Rectal smooth muscle tissue (tissue), 1 donor: Measurements from ENCODE around the gene FMNL2.

ENCODE experiments used
- H3K27ac ChIP-seq: one replicate; pipeline ENCODE4 v1.7.0; 2013; ENCODE audit warnings: low read depth, low read length, inconsistent platforms
- H3K27me3 ChIP-seq: one replicate; pipeline ENCODE4 v1.7.0; 2013; ENCODE audit warnings: low read length; ENCODE audit not compliant: control insufficient read depth, insufficient read depth
- H3K36me3 ChIP-seq: one replicate; pipeline ENCODE4 v1.7.0; 2013; ENCODE audit warnings: low read length; ENCODE audit not compliant: control insufficient read depth, insufficient read depth
- H3K4me1 ChIP-seq: one replicate; pipeline ENCODE4 v1.7.0; 2013; ENCODE audit warnings: low read length; ENCODE audit not compliant: control insufficient read depth, insufficient read depth
- H3K4me3 ChIP-seq: one replicate; pipeline ENCODE4 v1.7.0; 2013; ENCODE audit warnings: low read length
- H3K9ac ChIP-seq: one replicate; pipeline ENCODE4 v1.7.0; 2013; ENCODE audit warnings: low read length

The FMNL2 gene

DNA sequence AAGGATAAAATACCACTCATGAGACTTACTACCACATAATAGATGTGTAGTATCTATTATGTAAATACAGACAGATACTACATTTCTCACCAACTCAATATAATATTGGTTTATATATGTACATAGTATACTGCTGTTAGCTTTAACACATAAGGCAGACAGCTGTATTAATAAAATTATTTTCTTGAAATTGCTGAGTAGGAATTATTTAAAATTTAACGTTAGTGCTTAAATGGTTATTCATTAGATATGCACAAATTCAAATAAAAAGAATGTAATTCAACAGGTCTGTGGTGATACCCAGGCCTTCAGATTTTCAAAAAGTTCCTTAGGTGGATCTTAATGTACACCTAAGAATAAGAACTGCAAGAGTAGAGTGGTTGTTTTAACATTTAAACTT is 323.2 kb downstream of the FMNL2 start:
- Histone ChIP-seq H3K27me3 (no peaks in the 10 kb centered on the region), H3K4me1 (no peaks in the 10 kb centered on the region), H3K36me3 (peaks cover 12% of the 10 kb centered on the region), H3K9ac (no peak overlapping the region), H3K27ac (no peak overlapping the region), H3K4me3 (no peak overlapping the region)

DNA sequence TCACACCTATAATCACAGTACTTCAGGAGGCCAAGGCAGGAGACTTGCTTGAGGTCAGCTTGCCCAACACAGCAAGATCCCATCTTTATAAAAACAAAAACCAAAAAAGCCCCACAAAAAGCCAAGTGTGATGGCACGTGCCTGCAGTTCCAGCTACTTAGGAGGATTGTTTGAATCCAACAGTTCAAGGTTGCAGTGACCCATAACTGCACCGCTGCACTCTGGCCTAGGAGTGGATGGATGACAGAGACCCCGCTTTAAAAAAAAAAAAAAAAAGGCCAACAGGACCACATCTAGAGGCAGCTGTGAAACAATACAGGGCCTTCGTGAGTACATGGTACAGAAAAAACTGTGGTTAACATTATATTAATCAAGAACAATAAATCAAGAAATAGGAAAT is 326.1 kb downstream of the FMNL2 start:
- H3K9ac ChIP-seq, result no peak overlapping the region

DNA sequence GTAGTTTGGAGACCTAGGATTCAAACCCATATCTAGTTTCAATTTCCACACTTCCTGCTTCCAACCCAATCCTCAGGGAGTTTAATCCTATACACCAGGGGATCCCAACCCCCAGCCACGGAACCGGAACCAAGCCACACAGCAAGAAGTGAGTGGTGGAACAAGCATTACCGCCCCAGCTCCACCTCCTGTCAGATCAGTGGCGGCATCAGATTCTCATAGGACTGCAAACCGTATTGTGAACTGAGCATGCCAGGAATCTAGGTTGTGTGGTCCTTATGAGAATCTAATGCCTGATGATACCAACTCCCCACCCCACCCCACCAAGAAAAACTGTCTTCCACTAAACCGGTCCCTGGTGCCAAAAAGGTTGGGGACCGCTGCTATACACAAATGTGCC is 329.8 kb downstream of the FMNL2 start:
- no peaks in the 10 kb centered on the region for H3K4me1 ChIP-seq
- peaks cover 20% of the 10 kb centered on the region for H3K36me3 ChIP-seq
- H3K9ac ChIP-seq, result no peak overlapping the region
- H3K27me3 ChIP-seq, result no peaks in the 10 kb centered on the region
- H3K4me3 ChIP-seq, result no peak overlapping the region
- no peak overlapping the region for H3K27ac ChIP-seq

More for the DNA sequence above, 326.1 kb downstream of the FMNL2 start:
- H3K27ac ChIP-seq, result no peak overlapping the region
- H3K4me1 ChIP-seq, result no peaks in the 10 kb centered on the region
- H3K36me3 ChIP-seq, result peaks cover 18% of the 10 kb centered on the region
- no peaks in the 10 kb centered on the region for H3K27me3 ChIP-seq
- no peak overlapping the region for H3K4me3 ChIP-seq

DNA sequence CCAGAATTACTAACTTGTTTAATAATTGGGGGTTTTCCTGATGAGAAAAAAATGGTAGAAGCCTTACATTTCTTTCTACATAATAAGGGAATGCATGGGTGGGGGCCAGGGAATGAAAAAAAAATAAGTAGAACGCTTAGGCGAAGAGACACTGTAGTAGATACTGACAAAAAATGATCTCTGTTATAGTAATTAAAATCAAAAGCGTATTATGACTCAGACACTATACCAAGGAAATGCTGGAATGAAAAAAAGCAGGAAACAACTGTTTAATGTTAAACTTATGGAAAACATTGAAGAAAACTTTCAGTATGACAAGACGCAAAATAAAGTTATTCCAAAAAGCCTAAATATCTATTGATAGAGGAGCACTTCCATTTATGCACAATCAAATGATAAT is 339.4 kb downstream of the FMNL2 start:
- H3K9ac ChIP-seq, result no peak overlapping the region
- no peak overlapping the region for H3K4me3 ChIP-seq
- peaks cover 12% of the 10 kb centered on the region for H3K36me3 ChIP-seq
- H3K4me1 ChIP-seq, result no peaks in the 10 kb centered on the region
- no peak overlapping the region for H3K27ac ChIP-seq
- H3K27me3 ChIP-seq, result no peaks in the 10 kb centered on the region

DNA sequence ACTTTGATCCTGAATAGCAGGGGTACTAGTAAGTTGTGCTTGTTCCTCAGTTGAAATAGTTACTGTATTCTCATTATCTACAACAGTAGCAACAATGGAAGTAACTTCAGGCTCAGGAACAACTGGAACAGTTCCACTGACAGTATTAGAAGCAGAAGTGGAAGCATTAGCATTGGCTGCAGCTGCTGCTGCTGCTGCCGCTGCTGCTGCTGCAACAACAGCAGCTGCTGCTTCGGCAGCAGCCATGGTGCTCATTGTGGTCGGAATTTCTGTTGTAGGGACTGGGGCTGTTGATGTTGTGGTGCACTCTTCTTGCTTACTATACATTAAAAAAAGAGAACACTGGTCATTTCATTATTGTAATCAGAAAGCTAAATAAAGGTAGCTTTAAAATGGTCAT is 341.5 kb downstream of the FMNL2 start:
- no peaks in the 10 kb centered on the region for H3K27me3 ChIP-seq
- no peaks in the 10 kb centered on the region for H3K4me1 ChIP-seq
- H3K4me3 ChIP-seq, result no peak overlapping the region
- H3K9ac ChIP-seq, result no peak overlapping the region
- H3K27ac ChIP-seq, result no peak overlapping the region
- peaks cover 12% of the 10 kb centered on the region for H3K36me3 ChIP-seq

DNA sequence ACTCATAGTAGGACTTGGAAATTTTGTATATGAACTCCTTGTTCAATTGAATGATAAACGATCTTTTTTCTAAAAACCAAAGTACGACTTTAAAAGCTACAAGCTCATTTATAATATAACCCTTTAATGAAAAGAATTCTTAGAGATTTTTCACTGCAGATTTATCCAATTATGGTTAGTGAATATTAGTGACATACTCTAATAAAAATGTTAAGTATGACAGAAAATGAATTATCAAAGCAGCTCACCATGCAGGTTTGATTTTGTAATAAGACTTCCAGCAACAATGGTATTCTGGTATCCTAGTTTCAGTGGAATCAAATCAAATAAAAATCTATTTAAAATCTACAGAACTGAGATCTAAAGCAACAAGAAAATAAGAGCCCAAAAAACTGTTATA is 343.8 kb downstream of the FMNL2 start:
- Histone ChIP-seq H3K27ac (no peak overlapping the region), H3K36me3 (peaks cover 7% of the 10 kb centered on the region), H3K4me3 (no peak overlapping the region), H3K9ac (no peak overlapping the region), H3K4me1 (no peaks in the 10 kb centered on the region), H3K27me3 (no peaks in the 10 kb centered on the region)

DNA sequence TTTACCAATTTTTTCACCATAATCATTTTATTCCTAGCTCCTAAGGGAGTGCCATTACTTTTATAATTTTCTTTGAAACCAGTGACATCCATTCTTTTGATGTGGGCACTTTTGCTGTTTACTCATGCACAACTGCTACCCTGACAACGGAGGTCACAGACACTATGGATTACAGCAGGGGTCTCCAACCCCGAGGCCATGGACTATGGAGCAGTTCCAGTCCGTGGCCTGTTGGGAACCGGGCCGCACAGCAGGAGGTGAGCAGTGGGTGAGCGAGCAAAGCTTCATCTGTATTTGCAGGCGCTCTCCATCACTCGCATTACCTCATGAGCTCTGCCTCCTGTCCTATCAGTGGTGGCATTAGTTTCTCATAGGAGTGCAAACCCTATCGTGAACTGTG is 347.7 kb downstream of the FMNL2 start:
- Histone ChIP-seq H3K36me3 (no peaks in the 10 kb centered on the region), H3K4me3 (no peak overlapping the region), H3K27me3 (no peaks in the 10 kb centered on the region), H3K9ac (no peak overlapping the region), H3K27ac (no peak overlapping the region), H3K4me1 (no peaks in the 10 kb centered on the region)

DNA sequence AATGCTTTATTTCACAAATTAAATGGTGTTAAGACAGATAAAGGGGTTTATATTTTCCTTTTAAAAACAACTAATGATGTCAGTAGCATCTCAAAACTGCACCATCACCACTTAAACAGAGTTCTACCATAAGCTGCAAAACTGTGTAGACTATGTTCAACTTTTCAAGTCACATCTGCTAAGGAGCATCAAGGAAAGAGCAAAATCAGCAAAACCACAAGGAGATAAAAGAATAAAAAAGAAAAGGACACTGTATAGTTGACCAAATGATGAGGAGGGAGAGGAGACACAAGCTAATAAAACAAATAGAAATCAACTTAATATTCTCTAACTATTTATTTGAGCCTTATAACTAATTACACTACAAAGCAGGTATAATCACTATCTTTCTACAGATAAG is 348.4 kb downstream of the FMNL2 start:
- no peak overlapping the region for H3K4me3 ChIP-seq
- H3K36me3 ChIP-seq, result no peaks in the 10 kb centered on the region
- no peaks in the 10 kb centered on the region for H3K27me3 ChIP-seq
- H3K9ac ChIP-seq, result no peak overlapping the region
- H3K27ac ChIP-seq, result no peak overlapping the region
- H3K4me1 ChIP-seq, result no peaks in the 10 kb centered on the region

DNA sequence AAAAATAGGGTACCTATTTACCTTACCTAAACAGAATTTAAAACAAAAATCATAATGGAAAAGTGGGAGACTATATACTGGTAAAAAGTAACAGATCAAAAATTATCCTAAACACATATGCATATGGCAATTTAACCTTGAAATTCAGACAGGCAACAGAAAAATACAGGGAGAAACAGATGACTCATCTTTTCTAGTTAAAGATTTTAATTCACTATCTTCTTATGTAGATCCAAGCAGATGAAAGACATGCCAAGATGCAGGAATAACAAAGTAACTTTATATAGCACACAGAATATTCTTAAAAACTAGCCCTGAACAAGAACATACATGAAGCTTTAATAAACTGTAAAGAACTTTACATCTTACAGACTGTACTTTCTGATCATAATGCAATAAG is 351.3 kb downstream of the FMNL2 start:
- H3K36me3 ChIP-seq, result no peaks in the 10 kb centered on the region

DNA sequence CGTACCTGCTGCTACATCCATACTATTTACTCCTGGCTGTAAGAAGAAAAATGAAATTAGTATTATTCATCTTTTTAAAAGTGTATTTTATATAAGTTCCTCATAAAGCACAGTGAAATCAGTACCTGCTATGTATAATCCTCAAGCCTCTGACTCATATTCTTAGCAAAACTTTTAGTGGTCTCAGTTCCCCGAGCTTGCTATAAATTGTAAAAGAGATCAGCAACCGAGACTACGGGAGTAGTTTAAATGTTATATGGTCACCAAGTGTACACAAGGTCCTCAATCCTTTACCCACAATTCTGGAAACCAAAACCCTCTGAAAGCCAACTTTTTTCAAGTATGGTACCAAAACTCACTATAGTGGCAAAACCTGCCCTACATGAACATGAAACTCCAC is 358.1 kb downstream of the FMNL2 start:
- no peak overlapping the region for H3K27ac ChIP-seq
- H3K36me3 ChIP-seq, result no peaks in the 10 kb centered on the region
- no peak overlapping the region for H3K4me3 ChIP-seq
- H3K9ac ChIP-seq, result no peak overlapping the region
- H3K27me3 ChIP-seq, result no peaks in the 10 kb centered on the region
- no peaks in the 10 kb centered on the region for H3K4me1 ChIP-seq

More for the DNA sequence above, 351.3 kb downstream of the FMNL2 start:
- H3K27ac ChIP-seq, result no peak overlapping the region
- no peaks in the 10 kb centered on the region for H3K27me3 ChIP-seq
- no peak overlapping the region for H3K9ac ChIP-seq
- no peak overlapping the region for H3K4me3 ChIP-seq
- H3K4me1 ChIP-seq, result no peaks in the 10 kb centered on the region

DNA sequence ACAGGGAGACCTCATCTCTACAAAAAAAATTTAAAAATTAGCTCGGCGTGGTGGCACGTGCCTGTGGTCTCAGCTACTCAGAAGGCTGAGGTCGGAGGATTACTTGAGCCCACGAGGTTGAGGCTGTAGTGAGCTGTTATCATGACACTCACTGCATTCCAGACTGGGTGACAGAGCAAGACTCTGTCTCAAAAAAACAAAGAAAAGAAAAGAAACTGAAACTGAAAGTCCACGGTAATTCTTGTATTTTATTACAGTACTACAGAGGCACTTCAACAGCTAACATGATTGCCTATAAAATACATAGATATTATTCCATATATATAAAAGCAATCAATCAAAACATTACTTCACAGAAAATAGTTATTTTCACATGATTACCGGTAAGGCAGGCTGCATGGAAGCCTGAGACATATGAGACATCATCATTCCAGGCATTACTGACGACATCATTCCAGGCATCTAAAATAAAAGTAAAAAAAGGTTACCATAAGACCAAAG is 359.2 kb downstream of the FMNL2 start:
- Histone ChIP-seq H3K27me3 (no peaks in the 10 kb centered on the region), H3K9ac (no peak overlapping the region), H3K27ac (no peak overlapping the region), H3K4me1 (no peaks in the 10 kb centered on the region), H3K36me3 (no peaks in the 10 kb centered on the region), H3K4me3 (peak overlapping the region; percentile 32)

DNA sequence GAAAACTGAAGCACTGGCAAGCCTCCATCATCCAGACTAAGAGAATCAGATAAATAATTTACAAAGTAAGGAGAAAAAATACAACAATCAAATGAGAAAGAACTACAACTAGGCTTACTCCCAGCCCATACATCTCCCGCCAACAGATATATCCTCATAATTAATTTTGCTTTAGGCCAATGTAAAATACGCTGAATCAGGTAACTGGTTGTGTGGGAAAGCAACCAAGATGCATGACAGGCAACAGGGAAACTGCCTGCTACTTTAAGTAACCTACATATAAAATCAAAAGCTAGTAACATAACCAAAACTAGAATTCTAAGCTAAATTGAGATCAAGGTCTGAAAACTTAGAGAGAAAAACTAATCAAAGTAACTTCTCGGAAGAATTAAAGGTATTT is 360.8 kb downstream of the FMNL2 start:
- H3K4me1 ChIP-seq, result no peaks in the 10 kb centered on the region
- H3K9ac ChIP-seq, result no peak overlapping the region
- H3K27me3 ChIP-seq, result no peaks in the 10 kb centered on the region
- H3K36me3 ChIP-seq, result no peaks in the 10 kb centered on the region
- H3K4me3 ChIP-seq, result no peak overlapping the region
- no peak overlapping the region for H3K27ac ChIP-seq

DNA sequence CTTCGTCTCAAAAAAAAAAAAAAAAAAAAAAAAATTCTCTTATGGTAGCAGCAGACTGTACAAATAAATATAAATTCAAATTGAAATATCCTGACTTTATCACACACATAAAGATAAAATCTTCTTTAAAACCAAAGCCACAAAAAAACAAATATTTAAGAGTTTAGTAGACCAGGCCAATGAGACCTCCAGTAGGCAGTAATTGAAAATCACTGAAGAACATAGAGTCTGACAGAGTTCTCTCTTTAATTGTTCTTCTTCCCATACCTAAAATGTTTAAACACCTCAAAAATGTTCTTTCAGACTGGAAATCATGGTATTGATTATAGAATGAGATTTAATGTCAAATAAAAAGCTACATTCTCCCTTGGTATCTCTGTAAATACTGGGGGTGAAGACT is 361.5 kb downstream of the FMNL2 start:
- Histone ChIP-seq H3K36me3 (no peaks in the 10 kb centered on the region), H3K27ac (no peak overlapping the region), H3K4me1 (no peaks in the 10 kb centered on the region), H3K9ac (no peak overlapping the region), H3K27me3 (no peaks in the 10 kb centered on the region), H3K4me3 (no peak overlapping the region)
